NCI-H2227 treated with DMSO at 0.1 percent for 48 hours (cell line): ENCODE results near the gene SLC4A7.
"Not testable (repeated sequence)": the region's sequence is repeated elsewhere in the genome, so short reads cannot be mapped to it uniquely, and the experiment has no call there.

Experiments used
- DNase-seq: peaks from one replicate; lab custom pipeline; 2025; lab: John Stamatoyannopoulos, UW

SLC4A7 gene

GRCh38 chr3:27486336-27486735 is 2.2 kb upstream of the SLC4A7 start:
- no peak for DNase-seq

- DNase-seq: no peak
Observed at GRCh38 chr3:27485866-27486265, 1.7 kb upstream of the SLC4A7 start.

- DNase-seq: peak; percentile 64
Observed at GRCh38 chr3:27483117-27484014, 818 bp downstream of the SLC4A7 start.

GRCh38 chr3:27479806-27480543 is 4.2 kb downstream of the SLC4A7 start:
- DNase-seq: no peak

DNA sequence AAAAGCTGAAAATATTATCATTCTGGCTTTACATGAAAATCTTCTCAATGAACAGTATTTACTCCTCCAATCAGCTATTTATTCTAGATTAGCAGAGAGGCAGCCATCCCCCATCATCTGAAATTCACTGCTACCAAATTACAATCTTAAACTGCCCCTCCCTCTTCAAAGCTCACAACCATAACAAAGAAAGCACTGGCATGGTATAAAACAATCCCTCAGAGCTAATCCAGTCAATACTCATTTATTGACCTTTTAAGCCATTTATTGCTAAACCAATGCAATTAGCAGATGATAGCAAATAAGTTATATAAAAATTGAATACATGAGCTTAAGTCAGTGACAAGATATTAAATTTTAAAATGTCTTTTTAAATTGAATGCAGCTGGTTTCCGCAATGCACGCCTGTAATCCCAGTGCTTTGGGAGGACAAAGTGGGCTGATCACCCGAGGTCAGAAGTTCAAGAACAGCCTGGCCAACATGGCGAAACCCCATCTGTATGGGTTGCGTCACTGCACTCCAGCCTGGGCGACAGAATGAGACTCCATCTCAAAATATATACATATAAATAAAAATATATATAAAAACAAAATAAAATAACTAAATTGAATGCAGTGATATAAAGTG is 12.1 kb downstream of the SLC4A7 start:
- DNase-seq: no peak

DNA sequence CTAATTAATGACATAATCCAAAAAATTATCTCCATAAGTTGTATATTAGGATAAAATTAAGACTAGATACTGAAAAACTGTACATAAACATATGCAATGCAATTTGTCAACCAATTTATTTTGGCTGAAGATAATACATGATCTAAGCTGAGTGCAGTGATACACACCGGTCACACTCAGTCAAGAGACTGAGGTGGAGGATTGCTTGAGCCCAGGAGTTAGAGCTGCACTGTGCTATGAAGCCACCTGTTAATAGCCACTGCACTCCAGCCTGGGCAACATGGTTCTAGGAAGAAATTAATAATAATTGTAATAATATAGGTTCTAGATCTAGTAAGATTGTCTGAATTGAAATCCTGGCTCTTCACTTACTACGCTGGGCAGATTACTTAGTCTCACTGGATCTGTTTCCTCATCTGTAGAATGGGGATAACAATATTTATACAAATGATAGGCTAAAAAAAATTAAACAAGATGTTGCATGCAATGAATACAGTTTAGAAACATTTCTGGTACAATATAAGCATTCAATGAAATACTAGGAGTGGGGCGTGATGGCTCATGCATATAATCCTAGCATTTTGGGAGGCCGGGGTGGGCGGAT is 15.8 kb downstream of the SLC4A7 start:
- DNase-seq: no peak

DNA sequence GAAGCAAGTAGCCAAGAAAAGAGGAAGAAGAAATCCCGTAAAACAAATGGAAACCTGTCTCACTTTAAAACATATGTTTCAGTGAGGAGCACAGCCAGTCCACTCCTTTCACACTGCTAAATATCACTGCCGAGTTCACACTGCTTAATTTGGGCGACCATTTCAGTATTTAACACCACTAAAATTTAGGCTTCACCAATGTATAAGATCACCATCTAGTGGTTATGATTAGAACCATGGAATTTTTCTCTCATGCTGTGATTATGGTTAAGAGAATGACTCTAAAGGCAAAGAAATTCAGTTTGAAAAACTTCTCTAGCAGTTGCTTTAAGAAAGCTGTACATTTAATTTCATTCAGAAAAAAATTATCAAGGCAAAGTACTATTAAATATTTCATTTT is 16.6 kb downstream of the SLC4A7 start:
- DNase-seq: peak; percentile 4

GRCh38 chr3:27464646-27465045 is 19.5 kb downstream of the SLC4A7 start:
- DNase-seq: no peak

DNA sequence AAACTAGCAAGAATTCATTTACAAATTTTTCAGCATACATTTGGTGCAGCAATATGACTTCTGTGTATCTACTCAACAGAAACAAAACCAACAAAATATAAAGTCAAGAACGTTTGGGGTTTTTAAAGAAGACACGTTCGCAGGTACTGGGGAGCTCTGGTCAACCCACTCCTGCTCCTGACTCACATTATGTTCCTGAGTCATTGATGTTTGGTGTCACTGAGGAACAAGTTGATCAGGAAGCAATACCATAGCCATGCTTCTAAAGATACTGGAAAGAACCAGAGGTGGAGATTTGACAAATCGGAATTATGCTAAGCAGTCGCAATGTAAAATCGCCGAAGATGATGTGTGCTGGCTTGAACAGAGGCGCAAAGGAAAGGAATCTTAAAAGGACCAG is 22.0 kb downstream of the SLC4A7 start:
- no peak for DNase-seq

DNA sequence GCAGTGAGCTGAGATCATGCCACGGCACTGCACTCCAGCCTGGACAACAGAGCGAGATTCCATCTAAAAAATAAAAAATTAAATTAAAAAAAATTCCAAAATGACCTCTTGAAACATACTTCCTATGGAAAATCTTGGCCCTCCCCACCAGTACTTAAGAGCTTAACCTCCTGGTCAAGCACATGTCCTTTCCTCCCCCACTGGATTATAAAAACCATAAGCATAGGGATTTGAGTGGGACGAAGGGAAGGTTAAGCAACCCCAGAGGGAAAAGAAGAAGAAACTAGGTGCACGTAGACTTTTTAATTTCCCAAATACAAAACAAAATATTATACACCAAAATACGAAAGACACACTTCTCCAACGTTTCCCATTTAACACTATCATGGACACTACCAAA is 25.3 kb downstream of the SLC4A7 start:
- DNase-seq: no peak

- DNase-seq: no peak
Observed at GRCh38 chr3:27456554-27456953, 27.6 kb downstream of the SLC4A7 start.

GRCh38 chr3:27454914-27455313 is 29.3 kb downstream of the SLC4A7 start:
- DNase-seq: no peak

DNA sequence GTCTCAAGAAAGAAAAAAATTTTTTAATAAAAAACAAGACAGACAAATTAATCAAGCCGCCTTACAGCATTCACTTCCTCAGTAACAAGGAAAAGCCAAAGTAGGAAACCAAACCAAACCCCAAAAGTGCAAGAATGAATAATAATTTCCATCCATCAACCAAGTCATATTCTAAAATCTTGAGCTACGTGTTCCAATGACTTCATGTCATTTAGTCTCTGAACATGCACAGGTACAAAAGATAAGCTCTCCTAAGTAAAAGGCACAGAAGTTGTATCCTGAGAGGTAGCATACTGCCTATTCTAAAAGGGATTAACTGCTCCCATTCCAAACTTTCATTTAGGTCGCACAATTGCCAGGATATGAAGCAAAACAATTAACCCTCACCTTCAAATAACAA is 29.7 kb downstream of the SLC4A7 start:
- DNase-seq: no peak

DNA sequence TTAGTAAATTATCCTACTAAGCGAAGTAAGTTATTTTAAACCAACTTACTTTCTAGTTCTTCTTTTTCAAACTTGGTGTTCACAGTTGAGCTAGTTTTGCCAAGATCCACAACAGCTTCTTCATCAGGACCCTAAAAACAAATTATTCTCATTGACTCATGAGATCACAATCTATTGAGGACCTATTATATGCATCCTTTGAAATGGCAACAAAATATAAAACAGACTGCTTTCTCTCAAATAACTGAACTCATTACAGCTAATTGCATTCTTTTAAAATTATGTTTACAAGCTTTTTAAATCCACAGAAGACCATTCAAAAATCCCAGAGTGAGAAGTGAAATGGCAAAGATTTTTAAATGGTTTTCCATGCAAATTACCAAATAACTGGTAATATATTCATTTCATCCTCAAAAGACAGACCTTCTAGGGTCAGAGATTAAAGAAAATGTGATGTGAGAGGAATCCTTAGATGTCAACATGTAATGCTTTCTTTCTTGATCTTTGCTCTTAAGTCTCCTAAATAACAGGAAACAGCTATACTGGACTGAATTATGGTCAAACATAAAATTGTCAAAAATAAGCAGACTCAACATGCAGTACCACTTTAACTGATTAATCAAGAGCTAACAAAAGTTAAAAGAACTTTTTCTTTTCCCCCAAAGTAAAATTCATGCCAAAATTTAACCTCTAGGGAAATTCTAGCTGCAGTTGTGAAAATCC is 31.7 kb downstream of the SLC4A7 start:
- DNase-seq: no peak

DNA sequence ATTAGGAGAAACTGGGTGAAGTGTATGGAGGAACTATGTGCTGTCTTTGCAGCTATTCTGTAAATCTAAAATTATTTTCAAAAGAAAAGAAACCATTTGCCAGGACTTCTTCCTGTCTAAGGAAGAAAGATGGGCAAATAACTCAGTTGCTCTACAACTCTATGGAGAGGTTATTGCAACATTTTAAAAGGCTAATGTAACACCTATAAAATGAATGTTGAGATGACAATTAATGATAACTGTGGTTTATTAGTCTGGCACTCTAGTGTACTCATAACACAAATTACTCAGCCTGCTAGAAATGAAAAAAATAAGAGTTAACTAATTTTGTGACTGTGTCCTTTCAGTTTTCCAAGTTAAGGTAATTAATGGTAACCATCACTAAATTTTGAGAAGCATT is 32.3 kb downstream of the SLC4A7 start:
- no peak for DNase-seq

DNA sequence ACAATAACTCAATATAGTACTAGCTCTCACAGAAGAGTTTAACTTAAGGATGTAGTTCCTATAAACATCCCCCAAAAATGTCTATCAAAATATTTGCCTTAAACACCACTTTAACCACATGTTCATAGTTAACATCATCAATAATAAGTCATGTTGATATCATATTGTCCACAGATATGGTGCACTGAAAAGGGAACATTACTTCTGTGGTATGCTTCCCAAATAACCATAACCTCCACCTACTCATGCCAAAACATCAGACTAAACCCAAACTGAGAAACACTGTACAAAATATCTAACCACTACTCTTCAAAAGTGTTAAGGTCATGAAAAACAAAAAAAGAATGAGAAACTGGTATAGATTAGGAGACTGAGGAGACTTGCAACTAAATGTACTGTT is 32.9 kb downstream of the SLC4A7 start:
- DNase-seq: no peak

DNA sequence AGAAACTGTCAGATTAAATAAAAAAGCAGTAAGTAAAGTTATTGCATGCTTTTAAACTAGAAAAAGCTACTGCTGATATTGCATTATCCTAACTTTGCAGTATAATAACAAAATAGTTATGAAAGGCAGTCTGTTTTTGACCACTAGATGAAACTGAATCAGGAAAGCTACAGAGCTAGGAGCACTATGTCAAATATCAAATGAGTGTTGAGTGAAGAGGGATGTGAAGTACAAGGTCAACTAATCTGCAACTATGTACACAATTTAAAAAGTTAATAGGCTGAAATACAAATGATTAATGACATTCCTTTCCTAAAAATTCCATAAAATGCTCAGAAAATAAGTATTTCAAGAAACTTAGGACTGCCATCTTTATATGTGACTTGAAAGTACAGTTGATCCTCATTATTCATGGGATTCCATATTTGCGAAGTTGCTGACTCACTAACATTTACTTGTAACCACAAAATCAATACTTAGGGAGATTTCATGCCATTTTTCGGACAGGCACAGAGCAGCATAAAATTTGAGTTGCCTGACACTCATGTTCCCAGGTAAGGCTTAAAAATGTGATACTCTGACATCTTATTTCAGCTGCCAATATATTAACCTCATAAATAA is 34.5 kb downstream of the SLC4A7 start:
- no peak for DNase-seq

GRCh38 chr3:27442995-27443394 is 41.2 kb downstream of the SLC4A7 start:
- not testable (repeated sequence) for DNase-seq

DNA sequence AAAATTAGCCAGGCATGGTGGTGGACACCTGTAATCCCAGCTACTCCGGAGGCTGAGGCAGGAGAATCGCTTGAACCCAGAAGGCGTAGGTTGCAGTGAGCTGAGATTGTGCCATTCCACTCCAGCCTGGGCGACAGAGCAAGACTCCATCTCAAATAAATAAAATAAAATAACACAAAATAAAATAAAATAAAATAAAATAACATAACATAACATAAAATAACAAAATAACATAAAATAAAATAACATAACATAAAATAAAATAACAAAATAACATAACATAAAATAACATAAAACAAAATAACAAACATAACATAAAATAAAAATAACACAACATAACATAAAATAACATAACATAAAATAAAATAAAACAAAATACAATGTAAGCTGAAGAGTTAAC is 45.8 kb downstream of the SLC4A7 start:
- not testable (repeated sequence) for DNase-seq

GRCh38 chr3:27431116-27431515 is 53.1 kb downstream of the SLC4A7 start:
- DNase-seq: no peak

DNA sequence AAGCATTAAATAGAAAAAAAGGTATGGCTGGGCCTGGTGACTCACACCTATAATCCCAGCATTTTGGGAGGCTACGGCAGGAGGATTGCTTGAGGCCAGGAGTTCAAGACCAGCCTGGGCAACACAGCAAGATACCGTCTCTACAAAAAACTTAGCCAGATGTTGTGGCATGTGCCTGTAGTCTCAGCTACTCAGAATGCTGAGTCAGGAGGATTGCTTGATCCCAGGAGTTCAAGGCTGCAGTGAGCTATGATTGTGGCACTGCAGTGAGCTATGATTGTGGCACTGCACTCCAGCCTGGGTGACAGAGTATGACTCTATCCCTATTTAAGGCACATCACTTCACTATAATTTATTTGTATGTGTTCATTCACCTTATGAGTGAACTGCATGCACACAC is 54.3 kb downstream of the SLC4A7 start:
- no peak for DNase-seq
